CD8-positive, alpha-beta memory T cell (primary cell): Measurements from ENCODE around the gene RCOR2. TPM values are rescaled to one million over a fixed set of nuclear protein-coding genes. Genes with fewer than 3 reads are reported as not detected.
"Not testable (repeated sequence)": the region's sequence is repeated elsewhere in the genome, so short reads cannot be mapped to it uniquely, and the experiment has no call there.

Experiments
- CTCF ChIA-PET: fragments of 350-600 bp; sonication (Branson Sonifier 250); formaldehyde crosslinking; loops from one replicate; lab custom pipeline; 2021; ENCODE audit warnings: antibody characterized with exemption; lab: Charles Lee
- POLR2A ChIA-PET: fragments of 350-600 bp; sonication (Branson Sonifier 250); formaldehyde crosslinking; loops from one replicate; lab custom pipeline; 2021; ENCODE audit warnings: antibody characterized with exemption; lab: Charles Lee
- DNase-seq, 5 donors: peaks; one replicate each; pipeline versions ENCODE4 v3.0.0 to v3.0.0-alpha.2; 2020 to 2022; ENCODE audit warnings: mixed read lengths in 1 of 5
- H3K27ac ChIP-seq: one replicate; pipeline ENCODE4 v1.7.0; 2013; ENCODE audit warnings: low read depth, mild to moderate bottlenecking, low read length, moderate library complexity
- H3K27me3 ChIP-seq: 2 replicates; pipeline ENCODE4 v1.7.0; 2013; ENCODE audit warnings: low read length, mild to moderate bottlenecking; ENCODE audit not compliant: insufficient read depth, poor library complexity, severe bottlenecking
- H3K36me3 ChIP-seq: 2 replicates; pipeline ENCODE4 v1.7.0; 2013; ENCODE audit warnings: mild to moderate bottlenecking, low read length, moderate library complexity; ENCODE audit not compliant: insufficient read depth
- H3K4me1 ChIP-seq: 2 replicates; pipeline ENCODE4 v1.7.0; 2013; ENCODE audit warnings: mild to moderate bottlenecking, low read length, moderate library complexity; ENCODE audit not compliant: insufficient read depth
- H3K4me3 ChIP-seq: 2 replicates; pipeline ENCODE4 v1.7.0; 2013; ENCODE audit warnings: mild to moderate bottlenecking, low read length
- H3K9me3 ChIP-seq: 2 replicates; pipeline ENCODE4 v1.7.0; 2013; ENCODE audit warnings: mild to moderate bottlenecking, low read length
- H3K27ac Mint-ChIP-seq, 8 donors: one replicate each; pipeline ENCODE4 v1.8.0; 2020 to 2021; ENCODE audit warnings: mixed read lengths in 8 of 8, mild to moderate bottlenecking in 6 of 8, inconsistent platforms in 3 of 8, moderate library complexity in 3 of 8
- H3K27me3 Mint-ChIP-seq, 2 donors: one replicate each; pipeline ENCODE4 v1.8.0; 2020 to 2021; ENCODE audit warnings: mixed read lengths in 2 of 2, mild to moderate bottlenecking in 1 of 2, moderate library complexity in 1 of 2
- H3K36me3 Mint-ChIP-seq, 3 donors: one replicate each; pipeline ENCODE4 v1.8.0; 2020 to 2021; ENCODE audit warnings: mixed read lengths in 3 of 3, inconsistent platforms in 1 of 3, mild to moderate bottlenecking in 1 of 3
- H3K4me1 Mint-ChIP-seq, 3 donors: one replicate each; pipeline ENCODE4 v1.8.0; 2020 to 2021; ENCODE audit warnings: mixed read lengths in 3 of 3, inconsistent platforms in 1 of 3, mild to moderate bottlenecking in 1 of 3
- H3K4me3 Mint-ChIP-seq, 7 donors: one replicate each; pipeline ENCODE4 v1.8.0; 2020 to 2021; ENCODE audit warnings: mixed read lengths in 7 of 7, mild to moderate bottlenecking in 6 of 7, moderate library complexity in 4 of 7, inconsistent platforms in 2 of 7
- H3K9me3 Mint-ChIP-seq, 5 donors: one replicate each; pipeline ENCODE4 v1.8.0; 2020 to 2022; ENCODE audit warnings: mixed read lengths in 5 of 5, mild to moderate bottlenecking in 3 of 5, moderate library complexity in 2 of 5, inconsistent platforms in 1 of 5
- polyA plus RNA-seq: library from polyadenylated mRNA; unstranded; fragments of 300-500 nt; fragmentation: Illumina TruSeq; gene quantifications from one replicate; pipeline ENCODE4 v1.2.3, GENCODE V29; 2021
- total RNA-seq, 2 experiments: library from RNA; stranded (reverse); gene quantifications; one replicate each; pipeline ENCODE4 v1.2.3, GENCODE V29; 2021

The RCOR2 gene
- under 1 TPM; 0.11 to 0.13 TPM for total RNA-seq
- not detected for polyA plus RNA-seq

- H3K27me3 Mint-ChIP-seq, result peaks cover 0 to 1% of the 10 kb centered on the region in 2 donors
- peaks cover 0 to 2% (median 0%) of the 10 kb centered on the region in 3 donors for H3K36me3 Mint-ChIP-seq
- Histone ChIP-seq H3K27ac (no peak within 1 kb of the TSS), H3K9me3 (no peaks in the 10 kb centered on the region), H3K27me3 (no peaks in the 10 kb centered on the region), H3K4me1 (peaks cover 27% of the 10 kb centered on the region), H3K4me3 (peak within 1 kb of the TSS; percentile 69), H3K36me3 (no peaks in the 10 kb centered on the region)
- H3K4me3 Mint-ChIP-seq, result peak within 1 kb of the TSS; percentile 78 to 89 (median 83)
- ChIA-PET CTCF (interaction anchor here (1.0 to 1.9 kb wide), 4 partner anchors 29 to 80 kb away, joined by 3 to 16 read pairs (median 5); partner anchors contain the start of gene MARK2), POLR2A (interaction anchor here (0.6 kb wide), 2 partner anchors 235 to 1243 kb away, joined by 3 to 4 read pairs; no protein-coding TSS in a partner anchor)
- H3K4me1 Mint-ChIP-seq, result peaks cover 8 to 26% (median 11%) of the 10 kb centered on the region in 3 donors
- peak; percentile 28 to 69 (median 44) for DNase-seq
- no peaks in the 10 kb centered on the region for H3K9me3 Mint-ChIP-seq
- H3K27ac Mint-ChIP-seq, result peak within 1 kb of the TSS in 3 of 8 donors; percentile 56 to 72 (median 60)
These were observed at the start of gene RCOR2 for GRCh38 chr11:63916837-63917691. RCOR2 (minus strand) TSS chr11:63917164; CDS start chr11:63916456, 708 bp downstream.

- POLR2A ChIA-PET, result interaction anchor here (0.6 kb wide), 1 partner anchor 1263 kb away, joined by 8 read pairs; no protein-coding TSS in a partner anchor
These were observed 49.5 kb upstream of the RCOR2 start for GRCh38 chr11:63966444-63966843.

GRCh38 chr11:63963895-63964294, 46.9 kb upstream of the RCOR2 start:
- H3K4me1 Mint-ChIP-seq, result peaks cover 16 to 23% (median 18%) of the 10 kb centered on the region in 3 donors
- not testable (repeated sequence) for H3K36me3 Mint-ChIP-seq

More at GRCh38 chr11:63966444-63966843, 49.5 kb upstream of the RCOR2 start:
- Mint-ChIP-seq H3K9me3 (no peaks in the 10 kb centered on the region), H3K27ac (no peak overlapping the region), H3K4me3 (no peak overlapping the region), H3K4me1 (peaks cover 7 to 9% (median 8%) of the 10 kb centered on the region in 3 donors), H3K36me3 (no peaks in the 10 kb centered on the region), H3K27me3 (peaks cover 2 to 11% of the 10 kb centered on the region in 2 donors)
- H3K4me1 ChIP-seq, result peaks cover 10% of the 10 kb centered on the region
- H3K9me3 ChIP-seq, result no peaks in the 10 kb centered on the region
- no peaks in the 10 kb centered on the region for H3K36me3 ChIP-seq
- CTCF ChIA-PET, result interaction anchor here (0.9 to 1.3 kb wide), 3 partner anchors 20 to 183 kb away, joined by 3 to 5 read pairs (median 3); no protein-coding TSS in a partner anchor
- no peak for DNase-seq
- no peak overlapping the region for H3K4me3 ChIP-seq
- no peaks in the 10 kb centered on the region for H3K27me3 ChIP-seq
- no peak overlapping the region for H3K27ac ChIP-seq

GRCh38 chr11:63961608-63962412, 44.8 kb upstream of the RCOR2 start:
- no peak overlapping the region for H3K4me3 ChIP-seq
- peaks cover 17 to 23% (median 18%) of the 10 kb centered on the region in 3 donors for H3K4me1 Mint-ChIP-seq
- H3K27ac ChIP-seq, result no peak overlapping the region
- CTCF ChIA-PET, result interaction anchor here (1.6 to 3.3 kb wide), 2 partner anchors 13 to 16 kb away, joined by 4 to 15 read pairs; partner anchors contain the start of gene COX8A
- H3K9me3 ChIP-seq, result no peaks in the 10 kb centered on the region
- peaks cover 18% of the 10 kb centered on the region for H3K4me1 ChIP-seq
- peak in 2 of 5 donors; percentile 21 to 28 for DNase-seq
- H3K27me3 ChIP-seq, result no peaks in the 10 kb centered on the region
- H3K36me3 Mint-ChIP-seq, result no peaks in the 10 kb centered on the region
- no peaks in the 10 kb centered on the region for H3K27me3 Mint-ChIP-seq
- no peaks in the 10 kb centered on the region for H3K9me3 Mint-ChIP-seq
- H3K27ac Mint-ChIP-seq, result peak overlapping the region in 6 of 8 donors; percentile 1 to 82 (median 41)
- H3K4me3 Mint-ChIP-seq, result peak overlapping the region in 6 of 7 donors; percentile 19 to 71 (median 68)
- POLR2A ChIA-PET, result interaction anchor here (1.0 kb wide), 1 partner anchor 16 kb away, joined by 4 read pairs; no protein-coding TSS in a partner anchor
- no peaks in the 10 kb centered on the region for H3K36me3 ChIP-seq

More at GRCh38 chr11:63963895-63964294, 46.9 kb upstream of the RCOR2 start:
- H3K27ac ChIP-seq, DNase-seq, H3K4me3 Mint-ChIP-seq, H3K27me3 Mint-ChIP-seq, H3K36me3 ChIP-seq, POLR2A ChIA-PET, H3K9me3 Mint-ChIP-seq, H3K27me3 ChIP-seq, H3K27ac Mint-ChIP-seq, H3K4me3 ChIP-seq, H3K9me3 ChIP-seq: not testable (repeated sequence)
- H3K4me1 ChIP-seq, result peaks cover 18% of the 10 kb centered on the region
- CTCF ChIA-PET, result interaction anchor here (1.0 to 1.4 kb wide), 2 partner anchors 18 to 88 kb away, joined by 3 to 4 read pairs; no protein-coding TSS in a partner anchor

GRCh38 chr11:63958008-63958407, 41.0 kb upstream of the RCOR2 start:
- peaks cover 23 to 44% (median 28%) of the 10 kb centered on the region in 3 donors for H3K4me1 Mint-ChIP-seq
- no peaks in the 10 kb centered on the region for H3K9me3 Mint-ChIP-seq
- Histone ChIP-seq H3K27ac (no peak overlapping the region), H3K4me1 (peaks cover 29% of the 10 kb centered on the region), H3K36me3 (peaks cover 14% of the 10 kb centered on the region), H3K27me3 (no peaks in the 10 kb centered on the region), H3K9me3 (no peaks in the 10 kb centered on the region), H3K4me3 (no peak overlapping the region)
- ChIA-PET POLR2A (interaction anchor here (0.5 to 1.0 kb wide), 3 partner anchors 18 to 180 kb away, joined by 3 to 10 read pairs (median 3); no protein-coding TSS in a partner anchor), CTCF (interaction anchor here (2.1 kb wide), 1 partner anchor 121 kb away, joined by 6 read pairs; no protein-coding TSS in a partner anchor)
- H3K27me3 Mint-ChIP-seq, result no peaks in the 10 kb centered on the region
- no peak overlapping the region for H3K4me3 Mint-ChIP-seq
- peaks cover 0 to 34% (median 5%) of the 10 kb centered on the region in 3 donors for H3K36me3 Mint-ChIP-seq
- DNase-seq, result no peak
- H3K27ac Mint-ChIP-seq, result no peak overlapping the region

GRCh38 chr11:63952570-63952969, 35.6 kb upstream of the RCOR2 start:
- no peak overlapping the region for H3K27ac ChIP-seq
- Mint-ChIP-seq H3K4me1 (peaks cover 30 to 46% (median 33%) of the 10 kb centered on the region in 3 donors), H3K4me3 (peak overlapping the region in 6 of 7 donors; percentile 39 to 89 (median 66)), H3K36me3 (peaks cover 0 to 50% (median 10%) of the 10 kb centered on the region in 3 donors), H3K27me3 (peaks cover 0 to 2% of the 10 kb centered on the region in 2 donors), H3K27ac (peak overlapping the region; percentile 68 to 92 (median 86)), H3K9me3 (no peaks in the 10 kb centered on the region)
- peaks cover 35% of the 10 kb centered on the region for H3K4me1 ChIP-seq
- POLR2A ChIA-PET, result interaction anchor here (0.6 kb wide), 1 partner anchor 76 kb away, joined by 11 read pairs; no protein-coding TSS in a partner anchor
- no peak for DNase-seq
- CTCF ChIA-PET, result interaction anchor here (1.0 to 12.8 kb wide), 3 partner anchors 10 to 115 kb away, joined by 3 to 225 read pairs (median 4); partner anchors contain the start of gene MARK2
- H3K4me3 ChIP-seq, result no peak overlapping the region
- H3K9me3 ChIP-seq, result no peaks in the 10 kb centered on the region
- H3K36me3 ChIP-seq, result peaks cover 14% of the 10 kb centered on the region
- H3K27me3 ChIP-seq, result no peaks in the 10 kb centered on the region
